ENCODE data around the gene HES2. TPM values are rescaled to one million over a fixed set of nuclear protein-coding genes. Genes with fewer than 3 reads are reported as not detected.
A peak's percentile ranks its signal among the peaks of the same experiment; 100 is the strongest.

The HES2 gene
- total and polyA plus RNA-seq, 11 donors, result 0.04 to 0.14 (median 0.12) TPM; not detected in 8

DNA sequence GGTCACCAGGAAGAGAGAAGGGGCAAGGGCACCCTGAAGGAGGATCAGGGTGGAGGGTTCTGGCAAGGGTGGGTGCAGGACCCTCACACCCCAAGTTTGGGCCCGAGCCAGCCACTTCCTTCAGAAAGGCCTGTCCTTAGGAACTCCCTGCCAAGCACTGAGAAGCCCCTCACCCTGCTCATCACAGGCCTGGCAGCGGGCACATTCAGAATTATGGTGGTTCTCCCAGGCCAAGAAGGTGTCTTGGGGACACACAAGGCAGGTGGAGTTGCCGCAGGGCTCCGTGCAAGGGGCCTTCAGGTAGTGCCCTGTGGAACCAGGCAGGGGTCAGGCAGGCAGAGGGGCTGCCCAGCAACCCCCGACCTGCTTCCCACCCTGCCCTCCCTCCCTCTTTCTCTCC is 45.2 kb upstream of the HES2 start:
- Histone ChIP-seq H3K4me1 (peaks cover 0 to 33% (median 10%) of the 10 kb centered on the region in 12 donors), H3K36me3 (peaks cover 0 to 51% (median 33%) of the 10 kb centered on the region in 9 donors), H3K27me3 (peaks cover 0 to 15% (median 5%) of the 10 kb centered on the region in 9 donors), H3K27ac (peak overlapping the region in 1 of 12 donors; percentile 9), H3K4me3 (peak overlapping the region in 1 of 12 donors; percentile 55), H3K9me3 (no peaks in the 10 kb centered on the region)
- ATAC-seq (no peak), DNase-seq (peak in 1 of 5 donors; percentile 30)
- 84 to 95% (median 93%) methylated on average over 5 of the region's 5 CpGs for WGBS, 4 donors
- intact Hi-C loops (cut with DNase I), result no loop called here
- TF ChIP-seq, protein P1, sequence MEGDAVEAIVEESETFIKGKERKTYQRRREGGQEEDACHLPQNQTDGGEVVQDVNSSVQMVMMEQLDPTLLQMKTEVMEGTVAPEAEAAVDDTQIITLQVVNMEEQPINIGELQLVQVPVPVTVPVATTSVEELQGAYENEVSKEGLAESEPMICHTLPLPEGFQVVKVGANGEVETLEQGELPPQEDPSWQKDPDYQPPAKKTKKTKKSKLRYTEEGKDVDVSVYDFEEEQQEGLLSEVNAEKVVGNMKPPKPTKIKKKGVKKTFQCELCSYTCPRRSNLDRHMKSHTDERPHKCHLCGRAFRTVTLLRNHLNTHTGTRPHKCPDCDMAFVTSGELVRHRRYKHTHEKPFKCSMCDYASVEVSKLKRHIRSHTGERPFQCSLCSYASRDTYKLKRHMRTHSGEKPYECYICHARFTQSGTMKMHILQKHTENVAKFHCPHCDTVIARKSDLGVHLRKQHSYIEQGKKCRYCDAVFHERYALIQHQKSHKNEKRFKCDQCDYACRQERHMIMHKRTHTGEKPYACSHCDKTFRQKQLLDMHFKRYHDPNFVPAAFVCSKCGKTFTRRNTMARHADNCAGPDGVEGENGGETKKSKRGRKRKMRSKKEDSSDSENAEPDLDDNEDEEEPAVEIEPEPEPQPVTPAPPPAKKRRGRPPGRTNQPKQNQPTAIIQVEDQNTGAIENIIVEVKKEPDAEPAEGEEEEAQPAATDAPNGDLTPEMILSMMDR (IDR thresholded peaks at IDR 0.05), result no peak
- no peak for TF ChIP-seq POLR2A (IDR thresholded peaks at IDR 0.05)

DNA sequence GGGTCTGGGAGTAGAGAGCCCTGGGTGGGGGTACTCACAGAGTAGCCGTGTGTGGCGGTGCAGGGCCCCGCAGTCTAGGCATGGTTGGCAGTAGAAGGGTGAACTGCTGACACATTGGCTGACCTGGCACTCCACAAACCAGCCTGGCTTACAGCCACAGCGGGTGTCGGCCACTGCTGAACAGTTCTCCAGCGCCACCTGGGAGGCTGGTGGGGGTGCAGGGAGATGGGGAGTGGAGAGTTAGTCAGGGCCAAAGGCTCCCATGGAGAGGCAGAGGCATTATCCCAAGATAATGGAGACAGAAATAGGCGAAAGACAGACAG is 44.8 kb upstream of the HES2 start:
- DNase-seq, result peak; percentile 73 to 87 (median 86)

DNA sequence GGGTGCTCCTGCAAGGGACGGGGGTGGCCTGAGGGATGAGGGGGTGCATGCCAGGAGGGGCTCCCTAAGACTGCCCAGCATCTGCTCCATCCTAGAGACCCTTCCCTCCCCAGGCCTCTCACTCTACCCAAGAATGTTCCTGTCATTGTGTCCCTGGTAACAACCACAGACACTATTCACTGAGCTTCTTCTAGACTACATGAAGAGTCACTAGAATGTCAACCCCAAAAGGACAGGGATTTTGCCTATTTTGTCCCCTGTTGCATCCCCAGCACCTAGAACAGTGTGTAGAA is 43.3 kb upstream of the HES2 start:
- no peak overlapping the region for H3K27ac ChIP-seq
- ATAC-seq (no peak), DNase-seq (no peak)
- peaks cover 0 to 29% (median 5%) of the 10 kb centered on the region in 9 donors for H3K27me3 ChIP-seq
- H3K36me3 ChIP-seq, result peaks cover 0 to 32% (median 18%) of the 10 kb centered on the region in 9 donors
- no peak overlapping the region for H3K4me3 ChIP-seq
- TF ChIP-seq POLR2A (IDR thresholded peaks at IDR 0.05), result no peak
- TF ChIP-seq, protein P1 (IDR thresholded peaks at IDR 0.05), result no peak
- peaks cover 0 to 36% (median 11%) of the 10 kb centered on the region in 12 donors for H3K4me1 ChIP-seq
- H3K9me3 ChIP-seq, result no peaks in the 10 kb centered on the region
- intact Hi-C loops (cut with DNase I), result no loop called here
- WGBS, 4 donors, result 70 to 100% (median 88%) methylated on average over 1 of the region's 1 CpG

More for the DNA sequence above, 44.8 kb upstream of the HES2 start:
- Histone ChIP-seq H3K4me3 (peak overlapping the region in 1 of 12 donors; percentile 55), H3K27me3 (peaks cover 0 to 19% (median 5%) of the 10 kb centered on the region in 9 donors), H3K27ac (peak overlapping the region in 1 of 12 donors; percentile 18), H3K36me3 (peaks cover 0 to 47% (median 28%) of the 10 kb centered on the region in 9 donors), H3K4me1 (peaks cover 0 to 36% (median 11%) of the 10 kb centered on the region in 12 donors), H3K9me3 (no peaks in the 10 kb centered on the region)
- TF ChIP-seq, protein P1 (IDR thresholded peaks at IDR 0.05), result peak in 9 of 12 donors; percentile 7 to 45 (median 27)
- no peak for TF ChIP-seq POLR2A (IDR thresholded peaks at IDR 0.05)
- ATAC-seq, result peak; percentile 64 to 83 (median 78)
- intact Hi-C loops (cut with DNase I), result no loop called here
- 61 to 67% (median 62%) methylated on average over 7 of the region's 7 CpGs for WGBS, 4 donors

DNA sequence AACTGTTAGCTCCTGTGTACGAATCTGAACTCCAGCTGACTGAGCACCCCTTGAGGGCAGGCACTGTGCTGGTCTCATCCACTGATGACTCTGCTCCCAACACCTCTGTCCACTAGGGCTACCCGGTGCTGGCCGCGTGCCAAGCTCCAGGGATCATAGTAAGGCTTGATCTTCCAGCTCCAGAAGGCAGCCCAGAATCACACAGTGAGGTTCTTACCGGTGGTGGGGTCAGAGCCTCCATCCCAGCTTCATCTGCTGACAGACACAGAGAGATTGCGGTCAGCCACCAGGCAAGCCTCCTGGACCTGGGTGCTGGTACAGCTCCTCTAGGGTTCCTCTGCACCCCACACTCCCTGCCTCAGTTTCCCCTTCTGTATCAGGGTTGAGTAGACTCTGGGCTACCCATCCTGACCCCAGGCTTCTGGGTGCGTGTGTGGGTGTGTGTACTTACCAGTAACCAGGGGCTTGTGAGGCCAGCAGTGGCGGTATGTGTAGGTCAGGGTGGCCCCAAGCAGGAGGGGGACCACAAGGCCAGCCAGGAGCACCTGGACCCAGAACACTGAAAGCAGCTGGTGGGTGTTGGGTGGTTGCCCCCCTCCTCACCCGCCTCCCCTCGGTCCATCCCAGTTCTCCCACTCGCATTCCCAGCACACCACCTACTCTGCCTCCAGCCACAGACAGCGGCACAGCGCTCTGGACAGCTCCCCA is 42.8 kb upstream of the HES2 start:
- Histone ChIP-seq H3K27ac (no peak overlapping the region), H3K36me3 (peaks cover 0 to 27% (median 17%) of the 10 kb centered on the region in 9 donors), H3K27me3 (peaks cover 0 to 34% (median 5%) of the 10 kb centered on the region in 9 donors), H3K9me3 (no peaks in the 10 kb centered on the region), H3K4me3 (no peak overlapping the region), H3K4me1 (peaks cover 0 to 36% (median 11%) of the 10 kb centered on the region in 12 donors)
- no peak for ATAC-seq
- no peak for DNase-seq
- intact Hi-C loops (cut with DNase I), result no loop called here
- whole genome bisulfite sequencing, 4 donors, result 87 to 93% (median 90%) methylated on average over 13 of the region's 13 CpGs
- no peak for TF ChIP-seq POLR2A (IDR thresholded peaks at IDR 0.05)
- TF ChIP-seq, protein P1 (IDR thresholded peaks at IDR 0.05), result no peak

Measured in heart left ventricle (tissue), 16 donors.